Right ventricle myocardium inferior (tissue), 1 donor: ENCODE results near the gene VRTN. TPM values are rescaled to one million over a fixed set of nuclear protein-coding genes. Genes with fewer than 3 reads are reported as not detected.

Source experiments
- total RNA-seq: library from RNA; stranded (reverse); fragmentation: NEBNext Ultra II Directional; extraction: Animal tissue kit (Norgen Biotek cat#: 25700); gene quantifications from one replicate; pipeline ENCODE4 v1.2.1, GENCODE V29; 2021
- donor health status: DM: no; HTN: yes; CAD: no; lungs with severe emphysema.

The VRTN gene
- total RNA-seq, 1 donor from 2014 or later, result not detected

Other genes with a start within 250 kb of the VRTN start
- not detected for gene VSX2, start 109.0 kb upstream of the VRTN start, total RNA-seq
- 20.8 TPM for gene ABCD4, start 45.5 kb upstream of the VRTN start, total RNA-seq
- gene SYNDIG1L, start 77.7 kb downstream of the VRTN start, total RNA-seq, result not detected
- 87.1 TPM for gene NPC2, start 144.8 kb downstream of the VRTN start, total RNA-seq
- 38.4 TPM for gene ISCA2, start 145.3 kb downstream of the VRTN start, total RNA-seq